Activated CD8-positive, alpha-beta memory T cell treated with anti-CD3 and anti-CD28 coated beads, Interleukin-2, amount 50 U/mL, for 4 hours (primary cell): Measurements from ENCODE around the gene ACTR6.

Source experiments
- DNase-seq: peaks from one replicate; pipeline ENCODE4 v3.0.0-alpha.2; 2020

Gene ACTR6

GRCh38 chr12:100268835-100269564, 68.4 kb downstream of the ACTR6 start:
- no peak for DNase-seq

GRCh38 chr12:100273782-100274181, 73.2 kb downstream of the ACTR6 start:
- no peak for DNase-seq
